ENCODE measurements around the gene INVS. TPM values are rescaled to one million over a fixed set of nuclear protein-coding genes. Genes with fewer than 3 reads are reported as not detected.

INVS gene
- total and polyA plus RNA-seq, 2 of the 13 experiments (the other 11 are each of a cell fraction or from before 2014, with no cell fraction given) = 11.3 to 16.3 TPM

DNA sequence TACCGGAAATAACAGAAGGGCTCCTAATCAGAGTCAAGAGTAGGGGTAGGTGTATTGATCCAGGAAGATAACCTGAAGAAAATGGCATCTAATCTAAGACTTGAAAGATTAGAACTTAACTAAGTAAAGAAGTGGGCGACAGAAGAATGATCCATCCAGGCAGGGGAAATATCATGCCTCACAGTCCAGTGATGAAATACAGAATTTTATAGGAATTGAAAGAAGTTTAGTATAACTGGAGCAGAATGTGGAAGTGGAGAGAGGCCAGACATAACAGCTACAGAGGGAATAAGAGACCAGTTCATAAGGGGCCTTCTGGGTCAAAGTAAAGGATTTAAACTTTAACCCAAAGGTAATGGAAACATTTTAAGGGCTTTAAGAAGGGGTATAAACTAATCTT lies 42.5 kb upstream of the INVS start:
- CTCF ChIA-PET (ENCODE audit: low intra/inter-chr PET ratio, low total read pairs) = no interaction called here
- no peak overlapping the region for H3K27ac ChIP-seq (ENCODE audit: extremely low read length, insufficient read depth, low read length)
- H3K27me3 ChIP-seq (ENCODE audit: control insufficient read depth in 1 of 2, insufficient read depth in 2 of 2, low read length in 2 of 2) = no peaks in the 10 kb centered on the region
- no peak for TF ChIP-seq ZNF672 (CRISPR knock-in tag; IDR thresholded peaks at IDR 0.05)
- TF ChIP-seq IKZF4 (CRISPR knock-in tag; IDR thresholded peaks at IDR 0.05; ENCODE audit: borderline replicate concordance, low read depth, not compliant biosample characterization) = no peak
- TF ChIP-seq NFKB2 (CRISPR knock-in tag; IDR thresholded peaks at IDR 0.05; ENCODE audit: borderline replicate concordance) = no peak
- TF ChIP-seq, protein P1, sequence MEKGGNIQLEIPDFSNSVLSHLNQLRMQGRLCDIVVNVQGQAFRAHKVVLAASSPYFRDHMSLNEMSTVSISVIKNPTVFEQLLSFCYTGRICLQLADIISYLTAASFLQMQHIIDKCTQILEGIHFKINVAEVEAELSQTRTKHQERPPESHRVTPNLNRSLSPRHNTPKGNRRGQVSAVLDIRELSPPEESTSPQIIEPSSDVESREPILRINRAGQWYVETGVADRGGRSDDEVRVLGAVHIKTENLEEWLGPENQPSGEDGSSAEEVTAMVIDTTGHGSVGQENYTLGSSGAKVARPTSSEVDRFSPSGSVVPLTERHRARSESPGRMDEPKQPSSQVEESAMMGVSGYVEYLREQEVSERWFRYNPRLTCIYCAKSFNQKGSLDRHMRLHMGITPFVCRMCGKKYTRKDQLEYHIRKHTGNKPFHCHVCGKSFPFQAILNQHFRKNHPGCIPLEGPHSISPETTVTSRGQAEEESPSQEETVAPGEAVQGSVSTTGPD (CRISPR knock-in tag; IDR thresholded peaks at IDR 0.05) = no peak
- TF ChIP-seq, protein P2, sequence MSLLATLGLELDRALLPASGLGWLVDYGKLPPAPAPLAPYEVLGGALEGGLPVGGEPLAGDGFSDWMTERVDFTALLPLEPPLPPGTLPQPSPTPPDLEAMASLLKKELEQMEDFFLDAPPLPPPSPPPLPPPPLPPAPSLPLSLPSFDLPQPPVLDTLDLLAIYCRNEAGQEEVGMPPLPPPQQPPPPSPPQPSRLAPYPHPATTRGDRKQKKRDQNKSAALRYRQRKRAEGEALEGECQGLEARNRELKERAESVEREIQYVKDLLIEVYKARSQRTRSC (CRISPR knock-in tag; IDR thresholded peaks at IDR 0.05; ENCODE audit: low read depth) = no peak
- TF ChIP-seq RFX3 (CRISPR knock-in tag; IDR thresholded peaks at IDR 0.05) = no peak
- TF ChIP-seq MYC (CRISPR knock-in tag; IDR thresholded peaks at IDR 0.05; ENCODE audit: borderline replicate concordance) = no peak
- TF ChIP-seq, protein P3, sequence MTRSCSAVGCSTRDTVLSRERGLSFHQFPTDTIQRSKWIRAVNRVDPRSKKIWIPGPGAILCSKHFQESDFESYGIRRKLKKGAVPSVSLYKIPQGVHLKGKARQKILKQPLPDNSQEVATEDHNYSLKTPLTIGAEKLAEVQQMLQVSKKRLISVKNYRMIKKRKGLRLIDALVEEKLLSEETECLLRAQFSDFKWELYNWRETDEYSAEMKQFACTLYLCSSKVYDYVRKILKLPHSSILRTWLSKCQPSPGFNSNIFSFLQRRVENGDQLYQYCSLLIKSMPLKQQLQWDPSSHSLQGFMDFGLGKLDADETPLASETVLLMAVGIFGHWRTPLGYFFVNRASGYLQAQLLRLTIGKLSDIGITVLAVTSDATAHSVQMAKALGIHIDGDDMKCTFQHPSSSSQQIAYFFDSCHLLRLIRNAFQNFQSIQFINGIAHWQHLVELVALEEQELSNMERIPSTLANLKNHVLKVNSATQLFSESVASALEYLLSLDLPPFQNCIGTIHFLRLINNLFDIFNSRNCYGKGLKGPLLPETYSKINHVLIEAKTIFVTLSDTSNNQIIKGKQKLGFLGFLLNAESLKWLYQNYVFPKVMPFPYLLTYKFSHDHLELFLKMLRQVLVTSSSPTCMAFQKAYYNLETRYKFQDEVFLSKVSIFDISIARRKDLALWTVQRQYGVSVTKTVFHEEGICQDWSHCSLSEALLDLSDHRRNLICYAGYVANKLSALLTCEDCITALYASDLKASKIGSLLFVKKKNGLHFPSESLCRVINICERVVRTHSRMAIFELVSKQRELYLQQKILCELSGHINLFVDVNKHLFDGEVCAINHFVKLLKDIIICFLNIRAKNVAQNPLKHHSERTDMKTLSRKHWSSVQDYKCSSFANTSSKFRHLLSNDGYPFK (CRISPR knock-in tag; IDR thresholded peaks at IDR 0.05; ENCODE audit: borderline replicate concordance) = no peak
- no peak for TF ChIP-seq SUZ12 (IDR thresholded peaks at IDR 0.05; ENCODE audit: low read depth, low read length)
- no peak for TF ChIP-seq ZFP36L2 (CRISPR knock-in tag; IDR thresholded peaks at IDR 0.05)
- H4K20me1 ChIP-seq (ENCODE audit: insufficient read depth, low read length) = no peaks in the 10 kb centered on the region
- H3K9ac ChIP-seq (ENCODE audit: insufficient read depth, low read depth, low read length) = no peak overlapping the region
- WGBS (ENCODE audit: low lambda C conversion rate) = 97% methylated on average over 2 of the region's 2 CpGs
- DNase-seq (ENCODE audit: low spot score) (no peak), ATAC-seq (no peak), FAIRE-seq (no peak)
- intact Hi-C loops (cut with micrococcal nuclease; ENCODE audit: unreplicated experiment) (no loop called here), in situ Hi-C loops (cut with HindIII; ENCODE audit: extremely low pct_ligation_motif_present, low pct_unique_long_range_greater_than_20kb) (no loop called here)
- peaks cover under 1% of the 10 kb centered on the region for H3K79me2 ChIP-seq (ENCODE audit: insufficient read depth, low read length)
- BruUV-seq (replicated peaks) = no TSS peak
- POLR2A ChIA-PET = no interaction called here
- H3K9me3 ChIP-seq (ENCODE audit: low read length) = no peaks in the 10 kb centered on the region
- no peak overlapping the region for H3K4me2 ChIP-seq (ENCODE audit: low read depth, low read length)
- H2AFZ ChIP-seq (ENCODE audit: low read length) = no peak overlapping the region
- no peak overlapping the region for H3K4me3 ChIP-seq (replicated peaks in 1 of 3; ENCODE audit: insufficient read depth in 1 of 3, low read depth in 2 of 3, low read length in 3 of 3)
- no peaks in the 10 kb centered on the region for H3K4me1 ChIP-seq (ENCODE audit: insufficient read depth, low read length)
- H3K36me3 ChIP-seq (replicated peaks in 1 of 2; ENCODE audit: control insufficient read depth in 1 of 2, insufficient read depth in 2 of 2, low read length in 2 of 2) = peaks cover 1 to 6% of the 10 kb centered on the region in 2 experiments; a peak in 4 of 5 replicates

Data from HepG2 (cell line).